ENCODE results near the gene TMEM108. TPM values are rescaled to one million over a fixed set of nuclear protein-coding genes. Genes with fewer than 3 reads are reported as not detected.

Gene TMEM108
- total and polyA plus RNA-seq, 2 of the 4 experiments (the other 2 are of a cell fraction): 0.18 to 2.2 TPM

DNA sequence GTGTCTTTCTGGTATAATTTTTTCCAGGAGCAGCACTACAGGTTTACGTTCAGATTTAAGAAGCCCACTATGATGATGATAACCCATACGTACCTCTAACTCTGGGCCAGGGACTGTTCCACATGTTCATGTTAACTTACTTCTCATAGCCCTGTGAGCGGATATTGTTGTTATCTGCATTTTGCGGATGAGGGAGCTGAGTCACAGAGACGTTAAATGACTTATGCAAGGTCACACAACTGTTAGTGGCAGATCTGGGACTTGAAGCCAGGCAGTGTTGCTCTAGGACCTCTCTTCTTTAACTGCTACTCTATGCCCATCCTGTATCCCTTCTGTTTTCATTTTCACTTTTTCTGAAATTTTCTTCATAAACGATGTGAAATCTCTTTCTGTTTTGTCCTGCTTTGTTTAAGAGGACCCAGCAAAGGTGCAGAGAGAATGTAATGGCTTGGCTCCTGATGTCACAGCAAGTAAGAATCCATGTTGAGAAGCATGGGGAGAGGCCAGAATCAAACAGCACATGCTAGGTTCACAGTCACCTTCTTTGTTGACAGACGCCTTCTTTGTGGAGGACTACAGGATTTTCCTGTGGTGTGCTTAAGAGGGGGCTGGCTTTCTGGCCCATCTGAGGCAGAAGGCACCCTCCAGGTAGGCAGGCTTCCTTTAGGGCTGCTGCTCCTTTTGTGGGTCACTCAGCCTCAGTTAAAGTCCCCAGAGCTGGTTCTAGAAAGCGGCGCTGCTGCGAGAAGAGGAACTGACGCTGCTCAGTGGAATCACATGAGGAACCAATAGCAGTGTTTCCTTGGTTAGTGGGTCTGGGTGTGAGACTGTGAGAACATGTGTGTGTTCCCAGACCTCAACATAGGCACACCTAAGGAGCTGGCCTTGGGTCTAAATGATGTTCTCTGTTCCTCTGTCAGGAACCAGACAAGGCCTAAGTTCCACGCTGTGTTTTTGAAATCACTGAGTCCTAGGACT is 121.6 kb downstream of the TMEM108 start:
- no peaks in the 10 kb centered on the region for H3K4me1 ChIP-seq (ENCODE audit: control insufficient read depth, insufficient read depth, low read length)
- no peak overlapping the region for H4K5ac ChIP-seq (ENCODE audit: low read depth, low read length)
- H3K14ac ChIP-seq (replicated peaks; ENCODE audit: low read depth, low read length): no peak overlapping the region
- no peak overlapping the region for H2AK5ac ChIP-seq (ENCODE audit: low read depth, low read length)
- H2AK9ac ChIP-seq (replicated peaks; ENCODE audit: low read depth, low read length, poor library complexity): no peak overlapping the region
- H3K9ac ChIP-seq (ENCODE audit: low read depth, low read length): no peak overlapping the region
- H2BK120ac ChIP-seq (ENCODE audit: low read depth, low read length): no peak overlapping the region
- 86% methylated on average over 4 of the region's 12 CpGs; no CpG with 5 or more reads in 1 of the 2 experiments for WGBS, 2 experiments (ENCODE audit: extremely low coverage in 2 of 2, insufficient read length in 1 of 2)
- no peak overlapping the region for H3K56ac ChIP-seq (ENCODE audit: extremely low read depth, insufficient read depth, low read length)
- no peak overlapping the region for H3K27ac ChIP-seq (ENCODE audit: insufficient read depth, low read length)
- H4K20me1 ChIP-seq (ENCODE audit: insufficient read depth, low read length): no peaks in the 10 kb centered on the region
- no peak overlapping the region for H2BK20ac ChIP-seq (ENCODE audit: low read depth, low read length)
- no TSS peak for BruUV-seq (replicated peaks)
- no peak for ATAC-seq (ENCODE audit: low read depth)
- no peaks in the 10 kb centered on the region for H3K9me1 ChIP-seq (ENCODE audit: insufficient read depth, low read length)
- no peak for DNase-seq
- in situ Hi-C loops (cut with MboI; ENCODE audit: low sequenced_read_pairs): no loop called here
- H3K4me3 ChIP-seq (ENCODE audit: insufficient read depth, low read depth, low read length): no peak overlapping the region
- CTCF ChIA-PET: no interaction called here
- no peaks in the 10 kb centered on the region for H3K36me3 ChIP-seq (ENCODE audit: control insufficient read depth, insufficient read depth, low read length)
- H2AFZ ChIP-seq (replicated peaks; ENCODE audit: low read length, poor library complexity): no peak overlapping the region
- intact Hi-C loops (cut with micrococcal nuclease): no loop called here
- dilution Hi-C loops (cut with HindIII; ENCODE audit: low sequenced_read_pairs, unreplicated experiment): no loop called here
- TF ChIP-seq RFX5 (IDR thresholded peaks at IDR 0.05; ENCODE audit: low read depth, low read length) (no peak), POLR2A (IDR thresholded peaks at IDR 0.05; ENCODE audit: low read depth, low read length) (no peak), MAFK (IDR thresholded peaks at IDR 0.05; ENCODE audit: low read depth, low read length) (no peak), RAD21 (IDR thresholded peaks at IDR 0.05; ENCODE audit: low read length) (no peak), CHD1 (IDR thresholded peaks at IDR 0.05; ENCODE audit: low read depth, low read length) (no peak), NFE2L2 (IDR thresholded peaks at IDR 0.05; ENCODE audit: low read depth, low read length) (no peak), FOS (IDR thresholded peaks at IDR 0.05; ENCODE audit: low read depth, low read length) (no peak), MXI1 (IDR thresholded peaks at IDR 0.05; ENCODE audit: borderline replicate concordance, low read depth, low read length) (no peak), SMC3 (IDR thresholded peaks at IDR 0.05; ENCODE audit: low read depth, low read length) (no peak)
- TF ChIP-seq, protein P1, sequence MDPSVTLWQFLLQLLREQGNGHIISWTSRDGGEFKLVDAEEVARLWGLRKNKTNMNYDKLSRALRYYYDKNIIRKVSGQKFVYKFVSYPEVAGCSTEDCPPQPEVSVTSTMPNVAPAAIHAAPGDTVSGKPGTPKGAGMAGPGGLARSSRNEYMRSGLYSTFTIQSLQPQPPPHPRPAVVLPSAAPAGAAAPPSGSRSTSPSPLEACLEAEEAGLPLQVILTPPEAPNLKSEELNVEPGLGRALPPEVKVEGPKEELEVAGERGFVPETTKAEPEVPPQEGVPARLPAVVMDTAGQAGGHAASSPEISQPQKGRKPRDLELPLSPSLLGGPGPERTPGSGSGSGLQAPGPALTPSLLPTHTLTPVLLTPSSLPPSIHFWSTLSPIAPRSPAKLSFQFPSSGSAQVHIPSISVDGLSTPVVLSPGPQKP (IDR thresholded peaks at IDR 0.05; ENCODE audit: borderline replicate concordance, low read depth, low read length): no peak
- TF ChIP-seq, protein P2, sequence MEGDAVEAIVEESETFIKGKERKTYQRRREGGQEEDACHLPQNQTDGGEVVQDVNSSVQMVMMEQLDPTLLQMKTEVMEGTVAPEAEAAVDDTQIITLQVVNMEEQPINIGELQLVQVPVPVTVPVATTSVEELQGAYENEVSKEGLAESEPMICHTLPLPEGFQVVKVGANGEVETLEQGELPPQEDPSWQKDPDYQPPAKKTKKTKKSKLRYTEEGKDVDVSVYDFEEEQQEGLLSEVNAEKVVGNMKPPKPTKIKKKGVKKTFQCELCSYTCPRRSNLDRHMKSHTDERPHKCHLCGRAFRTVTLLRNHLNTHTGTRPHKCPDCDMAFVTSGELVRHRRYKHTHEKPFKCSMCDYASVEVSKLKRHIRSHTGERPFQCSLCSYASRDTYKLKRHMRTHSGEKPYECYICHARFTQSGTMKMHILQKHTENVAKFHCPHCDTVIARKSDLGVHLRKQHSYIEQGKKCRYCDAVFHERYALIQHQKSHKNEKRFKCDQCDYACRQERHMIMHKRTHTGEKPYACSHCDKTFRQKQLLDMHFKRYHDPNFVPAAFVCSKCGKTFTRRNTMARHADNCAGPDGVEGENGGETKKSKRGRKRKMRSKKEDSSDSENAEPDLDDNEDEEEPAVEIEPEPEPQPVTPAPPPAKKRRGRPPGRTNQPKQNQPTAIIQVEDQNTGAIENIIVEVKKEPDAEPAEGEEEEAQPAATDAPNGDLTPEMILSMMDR (conservative IDR thresholded peaks at IDR 0.05; ENCODE audit: low read depth, low read length): no peak
- no peaks in the 10 kb centered on the region for H3K79me1 ChIP-seq (ENCODE audit: low read depth in 1 of 2, low read length in 2 of 2)
- no peak overlapping the region for H3K4me2 ChIP-seq (ENCODE audit: low read depth, low read length)
- no peaks in the 10 kb centered on the region for H3K27me3 ChIP-seq (ENCODE audit: control insufficient read depth, insufficient read depth, low read length)
- H4K91ac ChIP-seq (ENCODE audit: insufficient read depth, low read depth, low read length): no peak overlapping the region
- H4K8ac ChIP-seq (ENCODE audit: low read depth in 2 of 2, low read length in 2 of 2): no peak overlapping the region
- POLR2A ChIA-PET (ENCODE audit: unreplicated experiment): no interaction called here
- no peaks in the 10 kb centered on the region for H3K9me3 ChIP-seq (ENCODE audit: control insufficient read depth, insufficient read depth, low read length)
- no peak overlapping the region for H2BK5ac ChIP-seq (ENCODE audit: low read depth, low read length, poor library complexity, severe bottlenecking)
- no peak overlapping the region for H2BK15ac ChIP-seq (ENCODE audit: low read depth, low read length)
- H3K4ac ChIP-seq (ENCODE audit: low read depth, low read length): no peak overlapping the region
- H3K23ac ChIP-seq (ENCODE audit: low read depth, low read length): no peak overlapping the region
- no peak overlapping the region for H3K18ac ChIP-seq (ENCODE audit: low read depth, low read length)
